ENCODE results near the gene STIM2.

The STIM2 gene

DNA sequence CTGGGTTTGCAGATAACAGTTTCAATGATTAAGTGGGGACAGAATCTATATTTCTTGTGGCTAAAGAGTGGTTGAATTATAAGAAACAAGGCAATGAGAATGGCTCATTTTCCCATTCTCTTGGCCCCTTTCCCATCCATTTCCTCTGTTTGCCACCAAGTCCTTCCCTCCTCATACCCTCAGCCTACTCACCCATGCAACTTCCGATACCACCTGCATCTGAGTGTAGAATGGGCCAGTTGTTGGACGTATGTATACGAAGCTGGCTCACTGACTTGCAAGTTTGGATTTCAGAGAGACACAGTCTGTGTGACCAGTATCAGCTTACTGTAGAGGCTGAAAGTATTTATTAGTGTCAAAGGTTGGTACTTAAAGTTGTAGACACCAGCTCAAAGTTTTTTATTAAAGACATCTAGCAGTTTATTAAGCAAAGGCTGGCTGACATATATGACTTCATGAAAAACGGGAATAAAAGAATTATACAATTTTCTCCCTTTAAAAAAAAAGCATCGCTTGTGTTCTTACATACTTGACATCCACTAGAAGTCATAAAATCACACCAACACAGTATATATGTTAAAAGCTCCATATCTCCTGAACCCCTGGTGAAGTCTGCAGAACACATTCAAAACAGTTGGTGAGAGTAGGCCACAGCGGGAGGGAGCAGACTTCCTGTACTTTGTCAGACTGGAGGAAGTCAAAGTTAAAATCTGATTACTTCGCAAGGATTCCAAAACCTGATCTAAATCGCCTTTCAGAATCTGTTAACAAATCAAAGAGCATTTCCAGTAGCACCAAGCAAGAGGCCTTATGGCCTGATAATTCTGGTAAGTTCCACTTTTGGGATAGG, 22.4 kb upstream of the STIM2 start:
- DNase-seq (ENCODE audit: low read depth), result no peak

- DNase-seq (ENCODE audit: low read depth), result no peak
Observed at GRCh38 chr4:26839016-26839415, 21.6 kb upstream of the STIM2 start.

DNA sequence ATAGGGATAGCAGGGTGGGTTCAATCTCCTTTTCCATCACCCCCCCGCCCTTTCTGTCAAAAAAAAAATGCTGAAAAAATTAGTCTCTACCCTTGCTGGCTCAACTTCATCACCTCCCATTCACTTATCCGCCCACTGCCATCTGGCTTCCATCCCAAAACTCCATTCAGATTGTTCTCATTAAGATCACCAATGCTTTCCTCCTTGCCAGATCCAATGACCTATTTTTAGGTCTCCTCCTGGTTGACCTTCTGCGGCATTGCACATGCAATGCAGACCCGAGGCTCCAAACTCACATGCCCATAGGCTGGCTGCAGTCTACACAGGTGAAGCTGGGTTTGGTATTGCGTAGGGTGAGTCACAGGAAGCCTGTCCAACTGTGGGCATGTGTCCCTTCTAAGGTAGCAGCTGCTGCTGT, 21.1 kb upstream of the STIM2 start:
- DNase-seq (ENCODE audit: low read depth), result no peak

DNA sequence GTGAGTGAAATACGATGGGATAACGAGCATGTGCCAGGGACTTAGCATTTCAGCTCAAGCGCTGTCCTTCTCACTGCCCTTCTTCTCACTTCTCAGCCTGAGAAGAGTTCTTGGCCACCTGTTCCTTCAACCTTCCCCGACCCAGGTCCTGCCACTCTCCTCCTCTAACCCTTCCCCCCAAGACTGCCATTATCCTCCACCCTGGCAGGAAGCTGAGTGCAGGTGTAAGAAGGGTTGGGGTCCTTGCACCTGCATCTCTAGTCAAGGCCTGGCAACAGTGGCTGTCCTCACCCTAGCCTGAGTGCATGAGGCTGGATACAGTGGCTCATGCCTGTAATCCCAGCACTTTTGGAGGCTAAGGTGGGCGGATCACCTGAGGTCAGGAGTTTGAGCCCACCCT, 19.9 kb upstream of the STIM2 start:
- DNase-seq (ENCODE audit: low read depth), result no peak

GRCh38 chr4:26842911-26843310, 17.7 kb upstream of the STIM2 start:
- no peak for DNase-seq (ENCODE audit: low read depth)

DNA sequence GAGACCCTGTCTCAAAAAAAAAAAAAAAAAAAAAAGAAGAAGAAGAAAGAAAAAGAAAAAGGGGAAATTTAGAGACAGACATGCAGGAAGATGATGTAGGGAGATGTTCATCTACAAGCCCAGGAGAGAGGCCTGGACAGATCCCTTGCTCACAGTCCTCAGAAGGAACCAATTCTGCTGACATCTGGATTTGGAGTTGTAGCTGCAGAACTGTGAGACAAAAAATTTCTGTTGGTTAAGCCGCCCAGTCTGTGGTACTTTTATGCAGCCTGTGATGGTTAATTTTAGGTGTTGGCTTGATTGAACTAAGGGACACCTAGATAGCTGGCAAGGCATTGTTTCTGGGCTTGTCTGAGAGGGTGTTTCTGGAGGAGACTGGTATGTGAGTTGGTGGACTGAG, 10.1 kb upstream of the STIM2 start:
- DNase-seq (ENCODE audit: low read depth), result no peak

GRCh38 chr4:26851129-26851528, 9.5 kb upstream of the STIM2 start:
- DNase-seq (ENCODE audit: low read depth), result no peak

DNA sequence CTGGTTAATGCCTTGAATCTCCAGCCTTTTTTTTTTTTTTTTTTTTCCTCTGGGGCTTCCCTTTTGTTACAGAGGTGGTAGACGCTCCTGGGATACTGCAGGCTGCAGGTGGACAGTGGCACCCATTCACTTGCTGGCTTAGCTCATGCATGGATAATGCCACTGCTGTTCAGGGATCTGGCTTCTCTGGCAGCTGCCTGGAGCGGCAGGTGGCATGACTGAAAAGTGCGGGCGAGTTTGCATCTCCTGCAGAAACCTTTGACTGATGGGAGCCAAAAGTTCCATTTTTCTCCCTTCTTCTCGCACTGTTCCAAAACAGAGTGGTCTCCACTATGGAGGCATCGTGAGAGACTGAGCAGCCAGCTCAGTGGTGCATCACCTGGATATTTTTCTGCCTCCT, 5.9 kb upstream of the STIM2 start:
- DNase-seq (ENCODE audit: low read depth), result no peak

GRCh38 chr4:26856906-26857277, 3.7 kb upstream of the STIM2 start:
- no peak for DNase-seq (ENCODE audit: low read depth)

GRCh38 chr4:26857278-26858034, 3.2 kb upstream of the STIM2 start:
- peak; percentile 42 for DNase-seq (ENCODE audit: low read depth)

DNA sequence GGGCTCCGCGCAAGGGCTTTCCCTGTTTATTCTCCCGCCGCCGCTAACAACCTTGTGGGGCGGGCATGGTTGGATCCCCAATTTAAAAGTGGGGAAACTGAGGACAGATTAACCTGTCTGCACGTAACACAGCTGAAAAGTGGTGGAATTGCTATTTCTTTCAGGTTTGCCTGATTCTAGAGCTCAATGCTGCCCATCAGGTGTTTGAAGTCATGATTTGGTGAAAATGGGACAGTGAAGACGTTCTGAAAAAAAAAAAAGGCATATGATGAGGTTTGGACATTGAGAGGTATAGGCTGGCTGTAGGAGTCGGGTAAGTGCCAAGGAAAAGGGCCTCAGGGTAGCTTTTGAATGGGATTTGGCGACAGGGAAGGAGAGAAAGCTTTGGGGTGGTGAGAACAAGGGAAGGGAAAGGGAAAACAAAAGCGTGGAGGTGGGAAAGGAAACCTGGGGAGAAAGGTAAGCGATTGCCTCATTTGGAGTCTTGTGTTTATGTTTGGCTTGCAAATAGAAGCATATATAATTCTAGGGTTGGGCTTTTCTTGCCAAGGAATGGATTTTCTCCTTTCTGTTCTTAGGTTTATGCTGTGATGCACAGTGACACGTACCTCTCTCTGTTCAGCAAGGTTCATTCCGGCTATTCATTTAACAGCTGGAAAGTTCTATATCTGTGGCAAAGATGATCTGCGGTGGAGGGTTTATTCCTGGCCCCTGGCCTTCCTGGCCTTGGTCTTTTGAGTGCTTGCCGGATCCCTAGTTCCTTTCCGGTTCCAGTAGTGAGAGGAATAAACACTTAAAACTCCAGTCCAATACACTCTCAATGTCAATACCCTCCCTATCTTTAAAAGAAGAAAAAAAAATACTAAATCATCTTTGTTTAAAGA, 2.4 kb upstream of the STIM2 start:
- DNase-seq (ENCODE audit: low read depth), result no peak

DNA sequence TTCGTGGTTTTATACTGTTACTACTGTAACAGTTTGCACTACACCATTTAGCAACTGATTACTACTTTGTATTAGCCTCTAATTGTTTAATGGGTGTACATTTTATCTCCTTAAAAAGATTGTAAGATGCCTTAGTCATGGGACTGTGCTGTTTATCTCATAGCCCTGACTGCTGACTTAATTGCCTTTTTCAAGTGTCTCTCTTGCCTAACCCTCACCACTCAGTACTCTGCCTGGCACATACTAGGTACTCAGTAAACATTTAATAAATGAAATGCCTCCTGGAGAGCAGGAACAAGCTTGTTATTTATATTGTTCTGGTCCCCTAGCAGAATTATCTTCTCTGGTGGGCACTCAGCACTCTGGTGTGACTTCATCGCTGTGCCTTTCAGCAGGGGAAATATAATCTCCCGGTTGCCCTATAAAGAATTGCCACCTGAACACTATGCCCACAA, 1.7 kb upstream of the STIM2 start:
- no peak for DNase-seq (ENCODE audit: low read depth)

GRCh38 chr4:26859762-26860156, 882 bp upstream of the STIM2 start:
- DNase-seq (ENCODE audit: low read depth), result no peak

DNA sequence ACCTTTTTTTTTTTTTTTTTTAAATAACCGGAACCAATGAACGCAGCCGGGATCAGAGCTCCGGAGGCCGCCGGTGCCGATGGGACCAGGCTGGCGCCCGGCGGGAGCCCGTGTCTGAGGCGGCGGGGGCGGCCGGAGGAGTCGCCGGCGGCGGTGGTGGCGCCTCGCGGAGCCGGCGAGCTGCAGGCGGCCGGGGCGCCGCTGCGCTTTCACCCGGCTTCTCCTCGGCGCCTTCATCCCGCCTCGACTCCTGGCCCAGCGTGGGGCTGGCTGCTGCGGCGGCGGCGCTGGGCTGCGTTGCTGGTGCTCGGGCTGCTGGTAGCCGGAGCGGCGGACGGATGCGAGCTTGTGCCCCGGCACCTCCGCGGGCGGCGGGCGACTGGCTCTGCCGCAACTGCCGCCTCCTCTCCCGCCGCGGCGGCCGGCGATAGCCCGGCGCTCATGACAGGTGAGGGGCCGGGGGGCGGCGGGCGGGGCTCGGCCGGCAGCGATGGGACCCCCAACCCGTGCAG, 337 bp downstream of the STIM2 start:
- DNase-seq (ENCODE audit: low read depth), result no peak

- no peak for DNase-seq (ENCODE audit: low read depth)
Observed at GRCh38 chr4:26861434-26862186, 969 bp downstream of the STIM2 start.

DNA sequence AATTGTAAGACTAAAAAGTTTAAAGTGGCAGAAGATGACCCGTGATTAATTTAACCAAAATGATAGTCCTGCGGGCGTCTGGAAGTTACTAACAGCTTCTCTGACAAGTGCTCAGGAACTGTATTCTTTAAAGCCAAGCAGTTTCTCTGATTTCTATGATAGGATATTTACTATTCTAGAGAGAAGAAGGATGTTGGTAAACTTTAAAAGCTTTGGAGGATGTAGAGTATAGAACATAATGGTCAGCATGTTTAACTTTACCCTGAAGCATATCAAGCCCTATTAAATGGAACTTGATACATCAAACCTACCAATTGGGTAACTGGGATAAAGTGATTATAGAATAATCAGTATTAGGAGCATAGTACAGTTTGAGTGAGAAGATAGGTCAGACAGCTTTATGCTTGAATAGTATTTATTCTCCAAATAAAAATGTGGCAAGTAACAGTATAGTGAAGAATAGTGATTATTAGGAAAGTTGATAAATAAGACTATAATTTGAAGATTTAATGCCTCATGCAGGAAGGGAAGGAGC, 1.8 kb downstream of the STIM2 start:
- DNase-seq (ENCODE audit: low read depth), result no peak

DNA sequence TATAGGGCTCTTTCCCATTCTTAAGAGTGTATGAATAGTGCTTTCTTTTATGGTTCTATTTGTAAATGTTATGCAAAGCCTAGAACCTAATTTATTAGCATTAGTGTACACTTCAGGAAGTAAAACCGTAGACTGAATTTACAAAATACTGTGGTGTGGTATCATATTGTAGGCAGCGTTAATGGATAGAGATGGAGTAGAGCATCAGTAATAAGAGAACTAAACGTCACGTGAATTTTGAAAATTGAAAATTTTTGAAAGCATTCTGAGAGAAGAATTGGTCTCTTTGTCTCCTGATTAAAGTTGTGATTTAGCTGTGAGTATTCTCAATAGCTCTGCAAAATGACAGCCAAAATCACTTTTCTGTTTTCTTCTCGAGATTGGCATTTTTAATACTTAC, 2.9 kb downstream of the STIM2 start:
- DNase-seq (ENCODE audit: low read depth), result no peak

DNA sequence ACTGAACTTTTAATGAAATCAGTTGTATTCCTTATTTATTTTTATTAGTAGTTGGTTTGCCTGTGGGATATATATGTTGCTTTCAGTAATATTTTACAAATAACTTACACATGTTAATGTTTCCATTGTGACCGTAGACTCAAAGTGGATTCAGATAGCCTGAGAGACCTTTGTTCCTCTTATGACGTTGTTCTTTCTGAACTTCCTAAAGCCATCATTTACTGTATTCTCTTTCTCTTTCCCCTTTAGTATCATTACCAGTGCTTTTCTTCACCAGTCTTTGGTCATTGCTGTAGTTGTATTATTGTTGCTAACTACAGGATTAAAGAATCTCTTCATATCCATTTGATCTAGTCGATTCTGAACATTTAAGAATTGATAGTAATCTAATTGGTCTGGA, 4.3 kb downstream of the STIM2 start:
- DNase-seq (ENCODE audit: low read depth), result no peak

GRCh38 chr4:26866203-26866602, 5.6 kb downstream of the STIM2 start:
- DNase-seq (ENCODE audit: low read depth), result no peak

DNA sequence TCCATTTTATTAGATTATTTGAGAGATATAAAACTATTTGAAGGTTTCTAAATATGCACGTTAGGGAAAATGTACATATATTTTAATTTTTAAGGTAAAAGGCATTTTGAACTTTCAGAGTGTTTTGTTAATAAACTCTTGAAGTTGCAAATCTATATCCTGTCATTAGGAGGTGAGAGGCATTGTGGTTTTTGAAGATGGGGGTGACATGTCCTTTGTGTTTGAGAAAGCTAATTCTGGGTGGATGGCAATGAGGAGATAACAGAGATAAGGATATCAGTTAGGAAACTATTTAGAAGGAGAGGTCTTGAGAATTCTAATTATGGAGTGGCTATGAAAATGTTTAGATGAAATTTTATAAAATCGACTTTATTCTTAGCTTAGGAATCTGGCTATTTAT, 6.1 kb downstream of the STIM2 start:
- no peak for DNase-seq (ENCODE audit: low read depth)
